AG04449 (cell line): Measurements from ENCODE around the gene GTF2B.

Experiments used
- CTCF ChIA-PET: fragments of 350-600 bp; formaldehyde crosslinking; extraction: SDS; loops from one replicate; lab custom pipeline; 2021; ENCODE audit warnings: antibody characterized with exemption; lab: Yijun Ruan, JAX
- POLR2A ChIA-PET: fragments of 400-600, 350-600 bp; formaldehyde crosslinking; extraction: SDS; loops from one replicate; lab custom pipeline; 2020; ENCODE audit warnings: antibody characterized with exemption, inconsistent platforms; lab: Yijun Ruan, JAX
- DNase-seq: peaks from one replicate; pipeline ENCODE4 v3.0.0-alpha.2; 2010; ENCODE audit warnings: low read depth, low spot score
- H3K4me3 ChIP-seq: 2 replicates; pipeline ENCODE4 v1.5.1; 2011; ENCODE audit warnings: low read depth, mild to moderate bottlenecking, control low read depth, low read length
- TF ChIP-seq, protein P1 (sequence below): IDR thresholded peaks from one replicate; pipeline ENCODE4 v1.5.1; 2011; ENCODE audit warnings: mild to moderate bottlenecking, moderate library complexity, low read length, control low read depth, inconsistent platforms; ENCODE audit not compliant: insufficient read depth; ENCODE audit errors: missing control alignments

GTF2B gene

GRCh38 chr1:88910401-88910800, 19.0 kb upstream of the GTF2B start:
- ChIA-PET POLR2A (no interaction called here), CTCF (interaction anchor here (0.7 kb wide), 1 partner anchor 19 kb away, joined by 3 read pairs; the partner anchor contains the start of gene GTF2B)
- DNase-seq = no peak
- no peak overlapping the region for H3K4me3 ChIP-seq
- TF ChIP-seq, protein P1, sequence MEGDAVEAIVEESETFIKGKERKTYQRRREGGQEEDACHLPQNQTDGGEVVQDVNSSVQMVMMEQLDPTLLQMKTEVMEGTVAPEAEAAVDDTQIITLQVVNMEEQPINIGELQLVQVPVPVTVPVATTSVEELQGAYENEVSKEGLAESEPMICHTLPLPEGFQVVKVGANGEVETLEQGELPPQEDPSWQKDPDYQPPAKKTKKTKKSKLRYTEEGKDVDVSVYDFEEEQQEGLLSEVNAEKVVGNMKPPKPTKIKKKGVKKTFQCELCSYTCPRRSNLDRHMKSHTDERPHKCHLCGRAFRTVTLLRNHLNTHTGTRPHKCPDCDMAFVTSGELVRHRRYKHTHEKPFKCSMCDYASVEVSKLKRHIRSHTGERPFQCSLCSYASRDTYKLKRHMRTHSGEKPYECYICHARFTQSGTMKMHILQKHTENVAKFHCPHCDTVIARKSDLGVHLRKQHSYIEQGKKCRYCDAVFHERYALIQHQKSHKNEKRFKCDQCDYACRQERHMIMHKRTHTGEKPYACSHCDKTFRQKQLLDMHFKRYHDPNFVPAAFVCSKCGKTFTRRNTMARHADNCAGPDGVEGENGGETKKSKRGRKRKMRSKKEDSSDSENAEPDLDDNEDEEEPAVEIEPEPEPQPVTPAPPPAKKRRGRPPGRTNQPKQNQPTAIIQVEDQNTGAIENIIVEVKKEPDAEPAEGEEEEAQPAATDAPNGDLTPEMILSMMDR = no peak

DNA sequence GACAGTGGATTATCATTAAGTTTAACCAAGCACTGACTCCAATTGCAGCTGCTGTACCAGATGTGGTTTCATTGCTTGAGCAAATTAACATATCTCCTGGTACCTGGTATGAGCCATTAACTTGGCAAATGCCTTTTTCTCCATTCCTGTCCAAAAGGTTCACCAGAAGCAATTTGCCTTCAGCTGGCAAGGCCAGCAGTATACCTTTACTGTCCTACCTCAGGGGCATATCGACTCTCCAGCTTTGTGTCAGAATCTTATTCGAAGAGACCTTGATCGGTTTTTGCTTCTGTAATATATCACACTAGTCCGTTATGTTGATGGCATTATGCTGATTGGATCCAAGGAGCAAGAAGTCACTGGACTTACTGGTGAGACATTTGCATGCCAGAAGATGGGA, 9.5 kb upstream of the GTF2B start:
- ChIA-PET POLR2A (no interaction called here), CTCF (no interaction called here)
- no peak overlapping the region for H3K4me3 ChIP-seq
- TF ChIP-seq, protein P1 = no peak
- DNase-seq = no peak

- POLR2A ChIA-PET = no interaction called here
- no peak overlapping the region for H3K4me3 ChIP-seq
Measured at GRCh38 chr1:88897070-88897730, 5.8 kb upstream of the GTF2B start.

DNA sequence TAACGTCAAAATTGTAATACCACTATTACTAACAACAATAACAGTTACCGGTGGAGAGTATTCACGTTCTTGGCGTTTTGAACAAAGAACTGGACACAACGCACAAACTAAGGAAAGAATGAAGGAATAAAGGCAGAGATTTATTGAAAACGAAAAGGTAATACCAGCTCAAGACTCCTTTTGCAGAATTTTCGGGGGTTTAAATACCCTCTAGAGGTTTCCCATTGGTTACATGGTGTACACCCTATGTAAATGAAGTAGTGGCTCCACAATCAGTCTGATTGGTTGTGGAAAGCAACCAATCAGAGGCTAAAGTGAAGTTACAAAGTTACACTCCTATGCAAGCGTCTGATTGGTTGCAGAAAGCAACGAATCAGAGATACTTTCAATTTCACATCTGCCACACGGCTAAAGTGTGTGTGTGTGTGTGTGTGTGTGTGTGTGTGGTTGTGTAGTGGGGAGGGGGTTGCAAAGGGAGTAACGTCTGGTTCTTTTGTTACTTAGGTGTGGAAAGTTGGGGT, 1.1 kb upstream of the GTF2B start:
- no peak for DNase-seq
- no peak overlapping the region; the same call in 1 of the 2 replicates for H3K4me3 ChIP-seq
- POLR2A ChIA-PET = no interaction called here
- TF ChIP-seq, protein P1 = no peak
- CTCF ChIA-PET = no interaction called here

More at GRCh38 chr1:88897070-88897730, 5.8 kb upstream of the GTF2B start:
- TF ChIP-seq, protein P1 = no peak
- no peak for DNase-seq
- CTCF ChIA-PET = interaction anchor here (1.1 kb wide), 1 partner anchor 20 kb away, joined by 3 read pairs; no protein-coding TSS in a partner anchor

DNA sequence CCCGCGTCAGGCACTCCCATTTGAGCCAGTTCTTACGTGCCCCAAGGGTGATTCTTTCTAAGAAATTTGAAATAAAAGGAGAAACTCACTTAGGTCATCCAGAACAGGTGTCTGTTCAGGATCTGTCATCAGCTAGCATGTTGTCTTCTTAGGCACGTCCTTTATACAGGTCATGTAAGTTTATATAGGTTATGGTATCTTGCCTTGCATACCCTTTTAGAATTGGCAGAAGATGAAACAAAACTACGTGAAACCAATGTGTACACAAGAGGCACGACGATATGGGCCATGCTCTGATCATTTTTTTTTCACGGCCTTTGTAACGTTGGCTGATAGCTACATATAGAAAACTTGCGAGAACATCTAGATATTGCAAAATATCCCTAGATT, 579 bp upstream of the GTF2B start:
- peak overlapping the region; percentile 89 for H3K4me3 ChIP-seq
- POLR2A ChIA-PET = interaction anchor here (0.6 to 1.5 kb wide), 2 partner anchors 208 to 687 kb away, joined by 3 to 6 read pairs; partner anchors contain the start of gene PKN2
- DNase-seq = no peak
- TF ChIP-seq, protein P1 = no peak
- CTCF ChIA-PET = interaction anchor here (0.8 to 5.6 kb wide), 3 partner anchors 14 to 237 kb away, joined by 3 to 77 read pairs (median 6); no protein-coding TSS in a partner anchor

GRCh38 chr1:88890791-88891317, 513 bp downstream of the GTF2B start:
- H3K4me3 ChIP-seq = peak overlapping the region; percentile 89
- ChIA-PET CTCF (interaction anchor here (1.1 to 5.6 kb wide), 4 partner anchors 13 to 236 kb away, joined by 4 to 77 read pairs (median 6); no protein-coding TSS in a partner anchor), POLR2A (interaction anchor here (0.6 to 1.5 kb wide), 6 partner anchors 8 to 235 kb away, joined by 3 to 6 read pairs (median 4); partner anchors contain the start of gene PKN2)
- DNase-seq = no peak
- TF ChIP-seq, protein P1 = no peak
